Progenitor cell of endocrine pancreas (in vitro differentiated cells): ENCODE measurements around the gene KDM4B. TPM values are rescaled to one million over a fixed set of nuclear protein-coding genes. Genes with fewer than 3 reads are reported as not detected.
"Not testable (repeated sequence)": the region's sequence is repeated elsewhere in the genome, so short reads cannot be mapped to it uniquely, and the experiment has no call there.

Experiments used
- DNase-seq: peaks from one replicate; pipeline ENCODE4 v3.0.0; 2021; ENCODE audit warnings: low spot score; ENCODE audit not compliant: unreplicated experiment
- H3K27ac Mint-ChIP-seq: 2 replicates; pipeline ENCODE4 v1.8.0; 2021; ENCODE audit warnings: mild to moderate bottlenecking, moderate library complexity, mixed read lengths
- H3K27me3 Mint-ChIP-seq: 2 replicates; pipeline ENCODE4 v1.8.0; 2021; ENCODE audit warnings: mixed read lengths
- H3K36me3 Mint-ChIP-seq: 2 replicates; pipeline ENCODE4 v1.8.0; 2022; ENCODE audit warnings: mixed read lengths; ENCODE audit not compliant: insufficient read depth
- H3K4me1 Mint-ChIP-seq: 2 replicates; pipeline ENCODE4 v1.8.0; 2021; ENCODE audit warnings: low read depth, mixed read lengths
- H3K4me3 Mint-ChIP-seq: 2 replicates; pipeline ENCODE4 v1.8.0; 2021; ENCODE audit warnings: low read depth, mild to moderate bottlenecking, moderate library complexity, mixed read lengths
- H3K9me3 Mint-ChIP-seq: 2 replicates; pipeline ENCODE4 v1.8.0; 2021; ENCODE audit warnings: low read depth, mixed read lengths
- CTCF ChIP-seq: fragments of 200-600 bp; sonication (generic); IDR thresholded peaks from one replicate; pipeline ENCODE4 v1.5.0; 2021; ENCODE audit warnings: antibody characterized with exemption, mild to moderate bottlenecking; ENCODE audit not compliant: unreplicated experiment
- total RNA-seq: library from RNA; stranded (reverse); gene quantifications from 2 replicates; pipeline ENCODE4 v1.2.1, GENCODE V29; 2021

The KDM4B gene
- total RNA-seq, 1 donor from 2014 or later = 59.6 TPM

- H3K4me1 Mint-ChIP-seq = peaks cover 30% of the 10 kb centered on the region
- H3K9me3 Mint-ChIP-seq = no peaks in the 10 kb centered on the region
- DNase-seq = no peak
- peaks cover 3% of the 10 kb centered on the region for H3K36me3 Mint-ChIP-seq
- H3K4me3 Mint-ChIP-seq = peak overlapping the region; percentile 31
- TF ChIP-seq CTCF = no peak
- peak overlapping the region; percentile 62 for H3K27ac Mint-ChIP-seq
- no peaks in the 10 kb centered on the region for H3K27me3 Mint-ChIP-seq
Observed at GRCh38 chr19:4972509-4973230, 3.8 kb downstream of the KDM4B start.

GRCh38 chr19:4974880-4975469 lies 6.1 kb downstream of the KDM4B start:
- Mint-ChIP-seq H3K27ac (peak overlapping the region; percentile 69), H3K4me1 (peaks cover 26% of the 10 kb centered on the region), H3K27me3 (no peaks in the 10 kb centered on the region), H3K4me3 (no peak overlapping the region), H3K9me3 (no peaks in the 10 kb centered on the region), H3K36me3 (peaks cover 3% of the 10 kb centered on the region)
- TF ChIP-seq CTCF = no peak
- DNase-seq = no peak

- not testable (repeated sequence) for H3K9me3 Mint-ChIP-seq, DNase-seq, H3K4me3 Mint-ChIP-seq, H3K27ac Mint-ChIP-seq, H3K36me3 Mint-ChIP-seq, H3K27me3 Mint-ChIP-seq
- H3K4me1 Mint-ChIP-seq = peaks cover 20% of the 10 kb centered on the region
Observed at GRCh38 chr19:4975601-4976000, 6.7 kb downstream of the KDM4B start.

- no peak for DNase-seq
- no peaks in the 10 kb centered on the region for H3K27me3 Mint-ChIP-seq
- H3K4me3 Mint-ChIP-seq = no peak overlapping the region
Observed at GRCh38 chr19:4976401-4977298, 7.7 kb downstream of the KDM4B start.

More at GRCh38 chr19:4976401-4977298, 7.7 kb downstream of the KDM4B start:
- H3K27ac Mint-ChIP-seq = peak overlapping the region; percentile 76
- no peak for TF ChIP-seq CTCF
- peaks cover 3% of the 10 kb centered on the region for H3K36me3 Mint-ChIP-seq
- no peaks in the 10 kb centered on the region for H3K9me3 Mint-ChIP-seq
- peaks cover 10% of the 10 kb centered on the region for H3K4me1 Mint-ChIP-seq
